Colonic mucosa (tissue), 4 donors: ENCODE results near the gene NECTIN1. TPM values are rescaled to one million over a fixed set of nuclear protein-coding genes. Genes with fewer than 3 reads are reported as not detected.

Experiments
- DNase-seq: peaks from one replicate; pipeline ENCODE4 v3.0.0-alpha.2; 2020
- H3K27ac ChIP-seq: fragments of 200-600 bp; one replicate; pipeline ENCODE4 v1.8.0; 2021
- H3K27me3 ChIP-seq: fragments of 200-600 bp; one replicate; pipeline ENCODE4 v1.8.0; 2021
- H3K36me3 ChIP-seq: fragments of 200-600 bp; one replicate; pipeline ENCODE4 v1.8.0; 2021
- H3K4me1 ChIP-seq: fragments of 200-600 bp; one replicate; pipeline ENCODE4 v1.8.0; 2021; ENCODE audit warnings: mild to moderate bottlenecking
- H3K4me3 ChIP-seq: fragments of 200-600 bp; one replicate; pipeline ENCODE4 v1.8.0; 2021
- H3K9ac ChIP-seq, 2 donors: one replicate each; pipeline ENCODE4 v1.7.0; 2013; ENCODE audit warnings: control low read depth in 2 of 2, low read depth in 2 of 2, low read length in 2 of 2
- H3K9me3 ChIP-seq: fragments of 200-600 bp; one replicate; pipeline ENCODE4 v1.8.0; 2021
- CTCF ChIP-seq: fragments of 200-600 bp; IDR thresholded peaks from one replicate; pipeline ENCODE4 v1.8.0; 2022; ENCODE audit warnings: antibody characterized with exemption, mild to moderate bottlenecking
- intact Hi-C: fragments of 100-400 bp; cut with DNase I; formaldehyde crosslinking; loops from one replicate; pipeline ENCODE4 v1.14.1; 2022
- total RNA-seq, 2 donors: library from RNA; stranded (reverse); fragmentation: NEBNext Ultra II Directional in 1 of 2; extraction: Animal tissue kit (Norgen Biotek cat#: 25700) in 1 of 2; gene quantifications; one replicate each; pipeline ENCODE4 v1.2.1, GENCODE V29; 2021
- donor health status: healthy.
- donor health status: DM: no; HTN: no; CAD: no.
- donor health status: DM: no; HTN: no; CAD: no.

The NECTIN1 gene
- total RNA-seq, 2 donors from 2014 or later: 53.0 to 59.9 TPM

DNA sequence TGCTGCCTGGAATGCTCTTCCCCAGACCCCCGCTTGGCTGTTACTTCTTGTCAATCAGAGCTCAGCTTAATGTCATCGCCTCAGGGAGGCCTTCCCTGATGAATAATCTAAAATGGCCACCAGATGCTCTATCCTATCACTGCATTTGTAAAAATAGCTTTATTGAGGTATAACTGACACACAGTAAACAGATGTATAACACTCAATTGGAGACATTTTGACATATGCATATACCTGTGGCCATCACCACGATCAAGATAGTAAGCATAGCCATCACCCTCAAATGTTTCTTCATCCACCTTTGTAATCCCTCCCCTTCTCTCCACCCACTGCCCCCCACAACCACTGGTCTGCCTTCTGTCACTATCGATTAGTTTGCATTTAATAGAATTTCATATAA, 36.6 kb upstream of the NECTIN1 start:
- Histone ChIP-seq H3K4me1 (no peaks in the 10 kb centered on the region), H3K9me3 (no peaks in the 10 kb centered on the region), H3K4me3 (no peak overlapping the region), H3K36me3 (no peaks in the 10 kb centered on the region), H3K27me3 (peaks cover 4% of the 10 kb centered on the region), H3K27ac (no peak overlapping the region), H3K9ac (no peak overlapping the region)
- no peak for DNase-seq
- intact Hi-C loops: no loop called here
- no peak for TF ChIP-seq CTCF

DNA sequence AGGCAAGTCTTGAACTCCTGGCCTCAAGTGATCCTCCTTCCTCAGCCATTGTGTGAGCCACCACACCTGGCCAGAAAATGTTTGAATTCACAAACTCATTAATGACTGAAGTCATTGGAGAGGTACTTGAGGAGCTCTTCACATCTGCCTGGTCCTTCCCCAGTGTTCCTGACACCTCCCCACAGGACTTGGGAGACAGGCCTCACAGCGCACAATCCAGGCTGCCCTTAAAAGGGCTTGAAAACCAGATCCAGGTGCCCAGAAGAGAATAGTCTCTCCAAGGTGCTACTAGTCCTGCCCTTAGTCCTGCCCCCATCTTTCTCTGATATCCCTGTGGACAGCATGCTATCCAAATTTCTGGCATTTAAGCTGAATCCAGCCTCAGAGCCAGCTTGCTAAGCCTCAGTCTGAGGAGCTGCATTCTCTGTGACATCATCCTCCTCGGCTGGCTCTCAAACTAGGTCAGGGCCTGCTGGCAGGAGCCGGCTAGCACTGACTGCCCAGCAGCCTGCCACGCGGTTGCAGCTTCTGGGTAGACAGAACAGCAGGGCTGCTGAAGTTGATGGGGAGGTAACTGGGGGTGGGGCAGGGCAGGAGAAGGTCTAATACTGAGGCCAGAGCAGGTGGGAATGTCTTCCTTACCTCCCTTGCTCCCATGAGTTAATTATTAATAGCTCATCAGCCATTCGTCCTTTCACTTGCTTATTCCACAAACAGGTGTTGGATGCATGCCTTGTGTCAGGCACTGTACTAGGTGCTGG, 35.3 kb upstream of the NECTIN1 start:
- H3K4me1 ChIP-seq: no peaks in the 10 kb centered on the region
- H3K27me3 ChIP-seq: peaks cover 4% of the 10 kb centered on the region
- intact Hi-C loops: no loop called here
- no peak overlapping the region for H3K27ac ChIP-seq
- H3K9ac ChIP-seq: no peak overlapping the region
- no peaks in the 10 kb centered on the region for H3K36me3 ChIP-seq
- TF ChIP-seq CTCF: no peak
- no peak overlapping the region for H3K4me3 ChIP-seq
- H3K9me3 ChIP-seq: no peaks in the 10 kb centered on the region
- no peak for DNase-seq

DNA sequence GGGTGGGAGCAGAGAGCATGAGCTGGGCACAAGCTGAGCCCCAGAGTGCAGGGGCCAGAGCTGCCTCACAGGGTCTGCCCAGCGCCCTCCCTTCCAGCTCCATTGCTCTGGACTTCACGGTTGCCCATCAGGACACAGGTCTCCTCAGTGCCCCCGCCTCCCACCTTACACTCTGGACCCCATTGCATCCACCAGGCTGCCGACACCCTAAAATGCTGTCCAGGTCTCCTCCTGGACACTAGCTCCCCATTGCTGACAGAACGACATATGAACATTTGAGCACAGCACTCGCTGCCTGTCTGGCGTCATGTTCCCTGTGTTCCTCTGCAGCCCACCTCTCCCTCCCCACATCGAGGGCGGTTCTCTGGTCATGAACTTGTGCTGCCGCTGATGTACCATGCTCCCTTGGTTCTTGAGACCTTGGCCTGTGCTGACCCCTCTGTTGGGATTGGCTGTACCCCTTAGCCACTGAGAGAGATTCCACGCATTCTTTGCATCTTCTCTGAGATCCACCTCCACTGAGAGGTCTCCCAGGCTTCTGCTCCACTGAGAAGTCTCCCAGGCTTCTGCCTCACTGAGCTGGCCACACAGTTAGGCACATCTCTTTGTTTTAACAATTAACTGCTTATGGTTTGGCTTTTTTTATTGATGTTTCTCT, 34.2 kb upstream of the NECTIN1 start:
- H3K27me3 ChIP-seq: peaks cover 4% of the 10 kb centered on the region
- H3K4me3 ChIP-seq: no peak overlapping the region
- intact Hi-C loops: no loop called here
- no peak overlapping the region for H3K9ac ChIP-seq
- H3K27ac ChIP-seq: no peak overlapping the region
- no peak for TF ChIP-seq CTCF
- H3K36me3 ChIP-seq: no peaks in the 10 kb centered on the region
- no peak for DNase-seq
- H3K4me1 ChIP-seq: no peaks in the 10 kb centered on the region
- H3K9me3 ChIP-seq: no peaks in the 10 kb centered on the region

GRCh38 chr11:119759747-119760412, 30.9 kb upstream of the NECTIN1 start:
- intact Hi-C loops: no loop called here
- no peak overlapping the region for H3K27ac ChIP-seq
- H3K4me1 ChIP-seq: no peaks in the 10 kb centered on the region
- no peak for TF ChIP-seq CTCF
- no peaks in the 10 kb centered on the region for H3K9me3 ChIP-seq
- no peak overlapping the region for H3K9ac ChIP-seq
- H3K4me3 ChIP-seq: no peak overlapping the region
- DNase-seq: no peak
- H3K27me3 ChIP-seq: no peaks in the 10 kb centered on the region
- no peaks in the 10 kb centered on the region for H3K36me3 ChIP-seq

- no peak for TF ChIP-seq CTCF
- H3K4me3 ChIP-seq: no peak overlapping the region
- no peaks in the 10 kb centered on the region for H3K4me1 ChIP-seq
- intact Hi-C loops: no loop called here
- H3K9me3 ChIP-seq: no peaks in the 10 kb centered on the region
- DNase-seq: no peak
- H3K9ac ChIP-seq: no peak overlapping the region
- no peak overlapping the region for H3K27ac ChIP-seq
- no peaks in the 10 kb centered on the region for H3K36me3 ChIP-seq
- H3K27me3 ChIP-seq: no peaks in the 10 kb centered on the region
Observed at GRCh38 chr11:119759324-119759723, 30.3 kb upstream of the NECTIN1 start.
